Panc1 (cell line): ENCODE data around the gene NFX1. TPM values are rescaled to one million over a fixed set of nuclear protein-coding genes. Genes with fewer than 3 reads are reported as not detected.

ENCODE experiments used
- ATAC-seq: fragments of 200-7000 bp; cut with Tn5 transposase; 2 replicates; pipeline ENCODE4 v1.9.1; 2020; ENCODE audit warnings: mild to moderate bottlenecking, moderate library complexity
- BruUV-seq: library from RNA; stranded (reverse); fragments of 400-500 nt; replicated peaks from 2 replicates; lab custom pipeline; 2021; lab: Mats Ljungman, UMichigan
- CTCF ChIA-PET: fragments of 300-600 bp; sonication (Branson Sonifier 250); formaldehyde crosslinking; loops from one replicate; lab custom pipeline; 2022; ENCODE audit warnings: antibody characterized with exemption; lab: Charles Lee
- POLR2A ChIA-PET: fragments of 300-600 bp; sonication (Branson Sonifier 250); formaldehyde crosslinking; loops from one replicate; lab custom pipeline; 2022; ENCODE audit warnings: antibody characterized with exemption; lab: Charles Lee
- DNase-seq: peaks from one replicate; pipeline ENCODE4 v3.0.0-alpha.2; 2010; ENCODE audit warnings: low read depth, low spot score
- H3K27ac ChIP-seq: 2 replicates; pipeline ENCODE4 v1.5.1; 2011; ENCODE audit warnings: mild to moderate bottlenecking, low read length, inconsistent platforms
- H3K27me3 ChIP-seq: fragments of 200-500 bp; sonication (Bioruptor generic); 2 replicates; pipeline ENCODE4 v1.6.0; 2014; ENCODE audit warnings: low read length, inconsistent platforms; ENCODE audit not compliant: control insufficient read depth, insufficient read depth
- H3K36me3 ChIP-seq: fragments of 200-500 bp; sonication (Bioruptor generic); 2 replicates; pipeline ENCODE4 v1.5.1; 2014; ENCODE audit warnings: inconsistent platforms, mild to moderate bottlenecking, low read length, moderate library complexity; ENCODE audit not compliant: control insufficient read depth, insufficient read depth
- H3K4me1 ChIP-seq: 2 replicates; pipeline ENCODE4 v1.5.1; 2011; ENCODE audit warnings: inconsistent platforms, mild to moderate bottlenecking, low read length, moderate library complexity; ENCODE audit not compliant: control insufficient read depth, insufficient read depth
- H3K4me3 ChIP-seq, 2 experiments: 2 replicates each; pipeline ENCODE4 v1.5.1; 2011 to 2012; ENCODE audit warnings: low read depth in 2 of 2, low read length in 2 of 2, mild to moderate bottlenecking in 2 of 2, inconsistent platforms in 1 of 2, moderate library complexity in 1 of 2
- H3K9me3 ChIP-seq: fragments of 200-500 bp; sonication (Bioruptor generic); 2 replicates; pipeline ENCODE4 v1.5.1; 2014; ENCODE audit warnings: low read depth, mild to moderate bottlenecking, inconsistent platforms, low read length, moderate library complexity; ENCODE audit not compliant: control insufficient read depth, insufficient read depth
- CTCF ChIP-seq: fragments of 450-650 bp; IDR thresholded peaks from 2 replicates; pipeline ENCODE4 v1.5.1; 2017; ENCODE audit warnings: mild to moderate bottlenecking
- POLR2AphosphoS5 ChIP-seq: IDR thresholded peaks from 2 replicates; pipeline ENCODE4 v1.6.1; 2012; ENCODE audit warnings: mild to moderate bottlenecking, low read depth, low read length, moderate library complexity
- REST ChIP-seq, 2 experiments: IDR thresholded peaks; 2 replicates each; pipeline ENCODE4 v1.6.1; 2011 to 2012; ENCODE audit warnings: low read depth in 2 of 2, control low read depth in 1 of 2, low read length in 1 of 2, mild to moderate bottlenecking in 1 of 2, moderate library complexity in 1 of 2; ENCODE audit not compliant: insufficient read depth in 1 of 2
- SIN3A ChIP-seq: IDR thresholded peaks from 2 replicates; pipeline ENCODE4 v1.6.1; 2012; ENCODE audit warnings: low read depth, mild to moderate bottlenecking, low read length, moderate library complexity, borderline replicate concordance; ENCODE audit not compliant: insufficient read depth
- TCF7L2 ChIP-seq: IDR thresholded peaks from 2 replicates; pipeline ENCODE4 v1.6.1; 2011; ENCODE audit warnings: mild to moderate bottlenecking, low read depth, low read length, inconsistent platforms
- in situ Hi-C: cut with HindIII; loops from 2 replicates; pipeline ENCODE4 v1.10.0; 2016; ENCODE audit warnings: low sequenced_read_pairs, low pct_unique_long_range_greater_than_20kb
- intact Hi-C: fragments of 100-400 bp; cut with micrococcal nuclease; formaldehyde crosslinking; loops from one replicate; pipeline ENCODE4 v1.10.0; 2022; ENCODE audit not compliant: unreplicated experiment
- total RNA-seq: library from RNA; stranded (reverse); gene quantifications from one replicate; pipeline ENCODE4 v1.2.1, GENCODE V29; 2021; ENCODE audit not compliant: unreplicated experiment

Gene NFX1
- total RNA-seq, 1 experiment from 2014 or later: 38.1 TPM

- ATAC-seq (no peak), DNase-seq (no peak)
- no TSS peak for BruUV-seq
- H3K4me3 ChIP-seq: no peak overlapping the region
- no peaks in the 10 kb centered on the region for H3K9me3 ChIP-seq
- H3K27me3 ChIP-seq: no peaks in the 10 kb centered on the region
- peaks cover 12% of the 10 kb centered on the region for H3K4me1 ChIP-seq
- ChIA-PET POLR2A (no interaction called here), CTCF (no interaction called here)
- H3K36me3 ChIP-seq: peaks cover 26% of the 10 kb centered on the region
- no peak for TF ChIP-seq REST (IDR thresholded peaks at IDR 0.05; ENCODE audit: insufficient read depth in 1 of 2, low read depth in 2 of 2, low read length in 1 of 2)
- TF ChIP-seq POLR2AphosphoS5: no peak
- TF ChIP-seq CTCF: no peak
- TF ChIP-seq TCF7L2: no peak
- no peak for TF ChIP-seq SIN3A
- intact Hi-C loops: no loop called here
- H3K27ac ChIP-seq: no peak overlapping the region
- in situ Hi-C loops: no loop called here
These were observed 20.2 kb upstream of the NFX1 start for GRCh38 chr9:33270146-33270545.

- intact Hi-C loops: no loop called here
- H3K36me3 ChIP-seq: peaks cover 27% of the 10 kb centered on the region
- TF ChIP-seq TCF7L2 (no peak), CTCF (no peak), REST (IDR thresholded peaks at IDR 0.05; ENCODE audit: insufficient read depth in 1 of 2, low read depth in 2 of 2, low read length in 1 of 2) (no peak)
- H3K27ac ChIP-seq: no peak overlapping the region
- H3K4me1 ChIP-seq: no peaks in the 10 kb centered on the region
- in situ Hi-C loops: no loop called here
- no peaks in the 10 kb centered on the region for H3K27me3 ChIP-seq
- ATAC-seq (no peak), DNase-seq (no peak)
- no peak overlapping the region for H3K4me3 ChIP-seq
- ChIA-PET POLR2A (no interaction called here), CTCF (no interaction called here)
- no TSS peak for BruUV-seq
- H3K9me3 ChIP-seq: no peaks in the 10 kb centered on the region
These were observed 18.3 kb upstream of the NFX1 start for GRCh38 chr9:33272061-33272460.
